T follicular helper cell (primary cell): ENCODE measurements around the gene ATP5PB.

Experiments
- DNase-seq: peaks from one replicate; pipeline ENCODE4 v3.0.0-alpha.2; 2020; ENCODE audit warnings: low read depth

The ATP5PB gene

DNA sequence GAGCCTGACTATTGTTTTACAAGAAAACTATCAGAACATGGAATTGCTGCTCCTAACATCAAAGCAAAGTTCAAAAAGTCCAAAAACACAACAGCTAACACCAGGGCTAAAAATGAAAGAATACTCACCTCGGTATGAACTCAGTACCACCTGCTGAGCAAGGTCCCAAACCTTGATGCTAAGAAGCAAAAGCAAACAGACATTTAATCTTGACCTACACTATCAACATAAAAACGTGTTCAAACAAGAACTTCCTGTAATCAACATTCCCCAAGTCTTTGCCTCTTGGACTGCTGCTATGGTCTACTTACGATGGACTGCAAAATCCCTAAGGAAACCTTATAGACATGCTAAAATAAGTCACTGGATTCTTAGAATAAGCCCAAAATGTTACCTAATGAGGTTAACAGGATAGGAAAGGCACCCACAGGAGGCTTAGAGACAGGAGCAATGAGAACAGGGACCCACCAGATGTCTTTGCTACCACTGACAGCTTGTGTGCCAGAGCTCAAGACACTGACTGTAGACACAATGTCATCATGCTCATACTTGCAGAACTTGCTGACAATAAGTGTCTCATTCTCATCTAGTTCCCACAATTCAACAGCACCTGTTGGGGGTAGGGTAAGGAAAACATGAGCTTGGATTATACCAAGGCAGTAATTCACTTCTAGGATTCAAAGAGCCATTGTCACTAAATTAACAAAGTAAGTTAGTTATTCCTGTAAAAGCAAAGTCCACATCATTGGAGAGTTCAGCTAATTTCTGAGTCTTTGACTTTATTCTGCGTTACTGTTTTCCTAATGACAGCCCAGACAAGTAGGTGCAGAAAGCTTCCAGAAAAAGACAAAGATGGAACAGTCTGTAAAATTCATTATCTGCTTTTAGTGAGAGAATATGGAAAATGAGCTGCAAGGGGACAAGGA lies 2.0 kb upstream of the ATP5PB start:
- DNase-seq: no peak

GRCh38 chr1:111448482-111448917 lies 764 bp upstream of the ATP5PB start:
- DNase-seq: no peak

DNA sequence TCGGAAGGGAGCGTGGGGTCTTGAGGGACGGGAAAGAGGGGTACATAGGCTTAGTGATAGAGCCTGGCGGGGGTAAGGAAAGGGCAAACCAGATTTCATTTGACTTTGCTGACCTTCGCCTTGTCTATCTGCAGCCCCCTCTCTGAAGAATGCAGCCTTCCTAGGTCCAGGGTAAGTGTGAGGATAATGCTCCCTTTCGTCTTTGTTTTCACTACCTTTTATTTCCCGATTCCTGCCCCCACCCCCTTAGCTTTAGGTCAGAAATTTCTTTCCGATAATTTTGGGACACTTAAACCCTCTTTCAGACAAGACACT lies 396 bp downstream of the ATP5PB start:
- no peak for DNase-seq

GRCh38 chr1:111450185-111450584 lies 921 bp downstream of the ATP5PB start:
- no peak for DNase-seq

GRCh38 chr1:111452581-111452980 lies 3.3 kb downstream of the ATP5PB start:
- DNase-seq: no peak

GRCh38 chr1:111453706-111454105 lies 4.4 kb downstream of the ATP5PB start:
- no peak for DNase-seq

DNA sequence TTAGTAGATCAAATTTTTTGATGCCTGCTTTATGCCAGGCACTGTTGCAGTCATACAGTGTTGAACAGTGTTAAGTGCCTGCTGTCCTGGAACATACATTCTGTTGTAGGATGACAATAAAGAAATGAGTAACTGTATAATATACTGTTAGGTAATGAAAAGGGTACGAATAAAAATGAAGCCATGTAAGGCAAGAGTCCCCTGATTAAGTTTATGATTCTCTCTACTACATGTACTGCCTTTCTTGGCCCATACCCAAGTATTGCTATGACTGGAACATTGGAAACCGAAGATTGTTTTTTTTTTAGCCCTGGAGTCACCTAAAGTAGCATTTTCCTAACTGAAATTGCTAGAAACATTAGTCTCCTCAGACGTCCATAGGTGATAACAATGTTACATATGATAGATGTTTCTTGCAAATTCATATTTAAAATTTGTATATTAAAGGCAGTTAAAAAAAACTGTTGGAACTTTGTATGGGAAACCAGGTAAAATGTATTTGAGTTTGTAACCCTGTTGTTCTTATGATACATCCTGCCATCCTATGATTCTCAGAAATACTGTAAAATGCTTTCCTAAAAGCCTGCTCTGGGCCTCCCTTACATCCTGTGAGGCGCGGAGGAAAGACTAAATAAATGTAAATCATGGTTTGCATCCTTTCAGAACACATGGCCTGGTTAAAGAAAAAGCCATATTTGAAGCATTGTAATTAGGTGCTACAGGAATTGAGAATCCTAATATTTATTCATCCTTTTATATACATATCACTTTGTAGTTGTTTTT lies 5.8 kb downstream of the ATP5PB start:
- no peak for DNase-seq

DNA sequence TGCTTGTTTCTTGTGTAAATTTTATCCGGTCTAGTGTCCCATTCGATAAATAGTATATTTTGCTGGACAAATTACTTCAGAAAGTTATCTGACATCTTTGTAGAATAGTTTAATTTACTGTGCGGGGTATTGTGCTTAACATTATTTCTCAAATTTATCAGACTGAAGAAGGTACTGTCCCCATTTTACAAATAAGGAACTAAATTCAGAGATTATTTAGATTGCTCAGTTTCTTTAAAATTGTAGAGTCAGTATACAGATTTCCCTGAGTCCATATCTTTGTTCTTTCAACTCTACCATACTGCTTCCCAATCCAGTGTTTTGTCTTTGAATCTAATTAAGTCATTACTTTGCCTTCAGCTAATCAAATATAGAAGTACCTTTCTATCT lies 6.4 kb downstream of the ATP5PB start:
- no peak for DNase-seq

DNA sequence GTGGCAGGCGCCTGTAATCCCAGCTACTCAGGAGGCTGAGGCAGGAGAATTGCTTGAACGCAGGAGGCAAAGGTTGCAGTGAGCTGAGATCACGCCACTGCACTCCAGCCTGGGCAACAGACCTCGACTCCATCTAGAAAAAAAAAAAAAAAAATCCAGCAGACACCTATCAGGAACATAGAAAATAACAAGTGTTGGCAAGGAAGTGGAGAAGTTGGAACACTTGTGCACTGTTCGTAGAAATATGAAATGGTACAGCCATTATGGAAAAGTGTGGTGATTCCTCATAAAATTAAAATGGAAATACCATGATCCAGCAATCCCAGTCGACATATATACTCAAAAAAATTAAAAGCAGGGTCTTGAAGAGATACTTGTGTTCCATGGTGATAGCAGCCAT lies 12.5 kb downstream of the ATP5PB start:
- no peak for DNase-seq

DNA sequence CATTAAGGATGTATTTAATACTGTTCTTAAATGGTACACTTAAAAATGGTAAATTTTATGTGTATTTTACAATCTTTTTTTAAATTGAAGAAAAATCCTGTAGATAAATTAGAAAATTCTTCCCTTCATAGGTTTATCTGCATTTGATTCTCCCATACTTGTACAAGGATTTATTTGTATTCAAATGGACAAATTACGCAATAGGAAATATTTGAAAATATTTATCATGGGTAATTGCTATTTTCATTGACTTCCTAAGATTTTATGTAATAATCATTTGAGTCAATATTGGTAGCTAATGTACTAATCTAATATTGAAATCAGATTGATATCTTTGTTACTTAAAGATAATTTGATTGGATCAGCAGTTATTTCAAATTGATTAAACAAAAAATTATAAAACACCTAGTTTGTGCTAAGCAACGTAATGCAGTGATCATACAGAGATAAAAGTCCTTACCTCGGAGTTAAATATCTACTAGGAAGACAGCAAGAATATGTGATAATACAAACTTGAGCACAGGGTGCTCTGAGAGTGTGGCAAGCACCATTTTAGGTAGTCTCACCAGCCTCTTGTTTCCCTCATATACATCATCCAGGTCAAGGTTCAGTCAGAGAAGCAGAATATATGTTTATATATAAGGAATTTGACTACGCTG lies 13.2 kb downstream of the ATP5PB start:
- no peak for DNase-seq

GRCh38 chr1:111463029-111463683 lies 13.9 kb downstream of the ATP5PB start:
- no peak for DNase-seq

DNA sequence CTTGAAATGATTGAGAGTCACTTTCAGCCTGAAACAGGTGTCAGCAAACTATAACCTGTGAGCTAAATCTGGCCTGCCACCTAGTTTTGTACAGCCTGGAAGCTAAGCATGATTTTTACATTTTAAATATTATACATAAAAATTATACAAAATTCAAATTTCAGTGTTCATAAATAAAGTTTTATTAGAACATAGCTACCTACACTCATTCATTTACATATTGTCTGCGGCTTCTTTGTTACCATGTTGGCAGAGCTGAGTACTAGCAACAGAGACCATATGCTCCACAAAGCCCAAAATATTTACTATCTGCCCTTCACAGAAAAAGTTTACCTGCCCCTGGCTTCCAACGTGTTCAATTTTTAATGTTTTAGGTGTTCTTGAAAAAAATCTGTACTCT lies 16.5 kb downstream of the ATP5PB start:
- DNase-seq: no peak

DNA sequence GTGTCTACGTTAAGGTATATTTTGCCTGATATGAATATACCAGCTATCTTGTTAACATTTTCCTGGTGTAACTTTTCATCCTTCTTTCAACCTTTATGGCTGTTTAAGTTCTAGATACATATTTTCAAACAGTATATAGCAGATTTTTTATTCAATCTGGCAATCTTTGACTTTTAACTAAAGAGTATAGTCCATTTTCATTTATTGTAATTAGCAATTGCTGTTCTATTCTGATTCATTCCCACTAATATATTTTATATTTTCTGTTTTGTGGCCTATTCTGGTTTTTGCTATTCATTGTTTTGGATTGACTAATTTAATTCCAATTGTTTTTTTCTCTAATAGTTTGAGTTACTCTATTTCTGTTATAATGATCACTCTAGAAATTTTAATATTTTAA lies 17.2 kb downstream of the ATP5PB start:
- no peak for DNase-seq

GRCh38 chr1:111467865-111468716 lies 18.8 kb downstream of the ATP5PB start:
- DNase-seq: no peak

DNA sequence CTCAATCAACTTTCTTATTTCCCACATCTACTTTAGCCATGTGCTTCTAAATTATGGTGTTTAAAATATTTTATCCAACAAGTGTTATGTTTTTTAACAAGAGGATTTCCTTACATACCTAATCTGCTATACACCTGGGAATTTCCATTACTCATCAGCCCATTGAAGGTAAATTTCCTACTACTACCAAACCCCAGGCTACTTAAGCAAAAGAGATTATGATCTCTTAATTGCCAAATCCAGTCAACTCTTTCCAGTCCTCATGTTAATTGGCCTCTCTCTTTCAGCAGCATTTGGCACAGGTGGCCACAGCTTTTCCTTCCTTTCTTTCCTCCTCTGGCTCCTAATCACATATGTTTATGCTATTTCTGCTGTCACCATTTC lies 19.4 kb downstream of the ATP5PB start:
- no peak for DNase-seq

GRCh38 chr1:111469539-111469938 lies 20.3 kb downstream of the ATP5PB start:
- no peak for DNase-seq

DNA sequence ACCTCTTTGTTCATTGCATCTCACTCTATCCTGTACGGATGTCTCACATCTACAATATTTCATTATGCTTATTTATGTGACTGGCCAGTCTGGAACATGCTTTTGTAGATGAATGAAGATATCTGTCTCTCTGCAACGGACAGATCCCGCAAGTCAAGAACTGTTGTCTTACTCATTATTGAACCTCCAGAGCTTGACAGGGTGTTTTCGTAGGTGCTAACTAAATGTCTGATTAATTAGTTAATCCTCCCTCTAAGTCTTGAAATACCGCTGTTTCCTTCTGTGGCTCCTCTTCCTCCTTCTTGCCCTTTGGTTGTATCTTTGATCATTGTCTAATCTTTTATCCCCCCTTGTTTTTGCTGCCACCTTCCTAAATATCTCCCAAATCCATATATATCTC lies 21.3 kb downstream of the ATP5PB start:
- no peak for DNase-seq

DNA sequence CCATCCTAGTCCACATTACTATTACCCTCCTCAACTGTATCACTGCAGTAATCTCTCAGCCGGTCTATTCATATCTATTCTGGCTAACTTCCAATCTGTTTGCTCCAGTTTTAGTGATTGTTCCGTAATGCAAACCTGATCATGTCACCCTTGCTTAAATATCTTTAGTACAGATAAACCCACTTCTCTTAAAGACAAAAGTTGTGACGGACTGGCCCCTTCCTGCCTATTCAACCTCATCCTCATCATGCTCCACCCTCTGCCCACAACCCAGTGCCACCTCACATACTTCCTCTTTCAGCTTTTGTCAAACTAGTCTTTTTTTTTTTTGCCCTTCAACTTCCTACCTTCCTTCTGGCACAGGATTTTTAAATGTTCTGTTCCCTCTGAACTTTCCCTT lies 21.7 kb downstream of the ATP5PB start:
- DNase-seq: peak; percentile 65

DNA sequence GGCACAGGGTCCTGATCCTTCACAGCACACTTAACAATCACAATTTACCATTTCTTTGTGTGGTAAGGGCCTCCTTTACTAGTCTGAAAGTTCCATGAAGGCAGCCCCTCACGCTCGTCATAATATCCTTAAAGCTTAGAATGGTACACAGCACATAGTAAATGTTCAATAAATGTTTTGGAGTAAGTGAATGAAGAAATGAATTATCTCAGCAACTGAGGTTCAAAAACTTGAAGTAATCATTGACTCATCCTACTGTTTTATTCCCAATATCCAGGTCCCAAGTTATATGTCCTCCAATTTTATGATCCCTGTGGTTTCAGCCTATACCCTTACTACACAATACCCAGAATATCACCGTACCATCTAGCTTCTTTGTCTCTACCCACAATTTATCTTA lies 22.3 kb downstream of the ATP5PB start:
- DNase-seq: no peak

DNA sequence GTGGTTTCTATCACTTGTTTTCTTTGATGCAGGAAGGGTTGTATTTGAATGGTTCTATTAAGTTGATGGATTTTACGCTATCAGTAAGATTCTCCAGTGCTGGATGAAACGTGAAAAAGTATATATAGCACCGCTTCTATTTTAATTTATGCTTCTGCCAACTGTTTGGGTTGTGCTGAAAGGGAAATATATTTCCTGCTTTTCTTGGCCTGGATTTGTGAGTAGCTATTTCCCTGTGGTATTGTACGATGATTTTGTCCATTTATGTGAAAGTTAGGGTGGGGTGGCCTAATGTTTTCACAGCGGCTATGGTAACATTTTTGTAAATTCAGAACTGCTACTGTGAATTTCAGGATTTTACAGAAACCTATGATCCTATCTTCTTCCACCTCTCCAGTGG lies 24.8 kb downstream of the ATP5PB start:
- DNase-seq: no peak

DNA sequence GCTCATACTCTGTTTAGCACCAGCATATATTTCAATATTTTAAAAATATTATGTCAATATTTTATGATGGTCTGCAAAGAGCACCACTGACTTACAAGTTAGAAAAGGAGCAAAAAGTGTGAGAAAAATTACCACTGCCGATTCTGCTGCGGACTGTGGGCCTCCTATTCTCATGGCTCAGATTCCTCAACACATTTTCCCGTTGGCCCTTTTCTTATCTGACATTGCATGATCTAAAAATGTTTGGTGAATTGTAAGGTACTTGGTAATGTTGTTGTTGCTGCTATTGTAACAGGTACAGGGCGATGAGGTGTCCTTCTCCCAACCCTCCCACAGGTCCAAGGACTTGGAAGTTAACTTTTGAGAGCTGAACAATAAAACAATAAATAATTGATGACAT lies 25.3 kb downstream of the ATP5PB start:
- DNase-seq: no peak
